GM23338 (cell line): Measurements from ENCODE around the gene AGRN. TPM values are rescaled to one million over a fixed set of nuclear protein-coding genes. Genes with fewer than 3 reads are reported as not detected.
"Not testable (repeated sequence)": the region's sequence is repeated elsewhere in the genome, so short reads cannot be mapped to it uniquely, and the experiment has no call there.

Experiments
- ATAC-seq: fragments of 200-7000 bp; cut with Tn5 transposase; 3 replicates; pipeline ENCODE4 v1.9.1; 2020
- DNase-seq: peaks from one replicate; pipeline ENCODE4 v3.0.0-alpha.2; 2015; ENCODE audit warnings: low spot score
- H2AFZ ChIP-seq: fragments of 200-600 bp; sonication (generic); 2 replicates; pipeline ENCODE4 v1.8.0; 2016; ENCODE audit warnings: antibody characterized with exemption, mild to moderate bottlenecking, moderate library complexity
- H3F3A ChIP-seq: fragments of 200-600 bp; sonication (generic); replicated peaks from 2 replicates; pipeline ENCODE4 v1.8.0; 2017; ENCODE audit warnings: antibody characterized with exemption, mixed run types, low read depth
- H3K27ac ChIP-seq: fragments of 200-600 bp; sonication (generic); 2 replicates; pipeline ENCODE4 v1.6.1; 2016; ENCODE audit warnings: low read depth
- H3K27me3 ChIP-seq: fragments of 200-600 bp; sonication (generic); 2 replicates; pipeline ENCODE4 v1.8.0; 2016; ENCODE audit warnings: mild to moderate bottlenecking, mixed run types, moderate library complexity; ENCODE audit not compliant: insufficient read depth
- H3K36me3 ChIP-seq: fragments of 200-600 bp; sonication (generic); 2 replicates; pipeline ENCODE4 v1.8.0; 2016; ENCODE audit warnings: mild to moderate bottlenecking; ENCODE audit not compliant: insufficient read depth
- H3K4me1 ChIP-seq: fragments of 200-600 bp; sonication (generic); 2 replicates; pipeline ENCODE4 v1.8.0; 2016; ENCODE audit warnings: mild to moderate bottlenecking, moderate library complexity; ENCODE audit not compliant: insufficient read depth
- H3K4me2 ChIP-seq: fragments of 200-600 bp; sonication (generic); 2 replicates; pipeline ENCODE4 v1.7.1; 2017; ENCODE audit warnings: mixed run types
- H3K4me3 ChIP-seq: fragments of 200-600 bp; sonication (generic); 2 replicates; pipeline ENCODE4 v1.6.1; 2016; ENCODE audit warnings: mixed run types
- H3K79me2 ChIP-seq: fragments of 200-600 bp; sonication (generic); replicated peaks from 2 replicates; pipeline ENCODE4 v1.8.0; 2017; ENCODE audit warnings: mild to moderate bottlenecking; ENCODE audit not compliant: insufficient read depth
- H3K9me2 ChIP-seq: fragments of 200-600 bp; sonication (generic); 2 replicates; pipeline ENCODE4 v1.8.0; 2017; ENCODE audit not compliant: insufficient read depth
- H4K20me1 ChIP-seq: fragments of 200-600 bp; sonication (generic); replicated peaks from 2 replicates; pipeline ENCODE4 v1.8.0; 2017; ENCODE audit warnings: mild to moderate bottlenecking; ENCODE audit not compliant: insufficient read depth
- H3K27ac Mint-ChIP-seq: 2 replicates; pipeline ENCODE4 v1.8.0; 2020; ENCODE audit warnings: inconsistent platforms, mild to moderate bottlenecking, moderate library complexity, mixed read lengths
- H3K27me3 Mint-ChIP-seq: 3 replicates; pipeline ENCODE4 v1.8.0; 2022; ENCODE audit warnings: low read depth, mild to moderate bottlenecking, moderate library complexity, mixed read lengths, inconsistent platforms; ENCODE audit not compliant: insufficient read depth, poor library complexity
- H3K36me3 Mint-ChIP-seq: 3 replicates; pipeline ENCODE4 v1.8.0; 2021; ENCODE audit warnings: low read depth, mild to moderate bottlenecking, inconsistent platforms, moderate library complexity, mixed read lengths
- H3K4me1 Mint-ChIP-seq: 3 replicates; pipeline ENCODE4 v1.8.0; 2020; ENCODE audit warnings: mild to moderate bottlenecking, inconsistent platforms, mixed read lengths
- H3K4me3 Mint-ChIP-seq: 3 replicates; pipeline ENCODE4 v1.8.0; 2021; ENCODE audit warnings: moderate library complexity, mild to moderate bottlenecking, inconsistent platforms, mixed read lengths
- H3K9me3 Mint-ChIP-seq: 3 replicates; pipeline ENCODE4 v1.8.0; 2020; ENCODE audit warnings: moderate library complexity, mild to moderate bottlenecking, inconsistent platforms, mixed read lengths
- EZH2 ChIP-seq: fragments of 200-600 bp; sonication (generic); IDR thresholded peaks from one replicate; pipeline ENCODE4 v1.8.0; 2017; ENCODE audit warnings: antibody characterized with exemption, mild to moderate bottlenecking, low read depth; ENCODE audit not compliant: unreplicated experiment
- JUNB ChIP-seq: IDR thresholded peaks from one replicate; pipeline ENCODE4 v1.6.1; 2016; ENCODE audit warnings: antibody characterized with exemption; ENCODE audit not compliant: unreplicated experiment
- NANOG ChIP-seq: IDR thresholded peaks from 2 replicates; pipeline ENCODE4 v1.6.1; 2016; ENCODE audit warnings: antibody characterized with exemption, borderline replicate concordance
- STAT1 ChIP-seq: IDR thresholded peaks from one replicate; pipeline ENCODE4 v1.6.1; 2016; ENCODE audit warnings: antibody characterized with exemption; ENCODE audit not compliant: unreplicated experiment
- ZNF114 ChIP-seq: fragments of 250-450 bp; sonication (Bioruptor Pico); IDR thresholded peaks from 2 replicates; pipeline ENCODE4 v1.5.0; 2020; ENCODE audit warnings: mild to moderate bottlenecking, moderate library complexity
- ZNF331 ChIP-seq: fragments of 250-450 bp; sonication (Bioruptor Pico); IDR thresholded peaks from 2 replicates; pipeline ENCODE4 v1.5.0; 2020; ENCODE audit warnings: low read depth, mild to moderate bottlenecking, moderate library complexity
- polyA plus RNA-seq: library from polyadenylated mRNA; unstranded; fragments of >200 nt; fragmentation: Nextera tagmentation; extraction: Ambion mirVana; gene quantifications from 2 replicates; pipeline ENCODE4 v1.2.1, GENCODE V29; 2016
- total RNA-seq: library from RNA; depleted of rRNA; stranded (reverse); fragments of >200 nt; shearing (Covaris generic); gene quantifications from 2 replicates; pipeline ENCODE4 v1.2.3, GENCODE V29; 2014
- TF ChIP-seq, protein P1 (sequence below): IDR thresholded peaks from one replicate; pipeline ENCODE4 v1.6.1; 2018; ENCODE audit warnings: antibody characterized with exemption; ENCODE audit not compliant: unreplicated experiment
- TF ChIP-seq, protein P2 (sequence below): fragments of 250-450 bp; sonication (Bioruptor Pico); IDR thresholded peaks from 2 replicates; pipeline ENCODE4 v1.5.0; 2020; ENCODE audit warnings: mild to moderate bottlenecking, moderate library complexity

AGRN gene
- total and polyA plus RNA-seq, 2 experiments from 2014 or later, result 12.3 to 185 TPM

- TF ChIP-seq, protein P1, sequence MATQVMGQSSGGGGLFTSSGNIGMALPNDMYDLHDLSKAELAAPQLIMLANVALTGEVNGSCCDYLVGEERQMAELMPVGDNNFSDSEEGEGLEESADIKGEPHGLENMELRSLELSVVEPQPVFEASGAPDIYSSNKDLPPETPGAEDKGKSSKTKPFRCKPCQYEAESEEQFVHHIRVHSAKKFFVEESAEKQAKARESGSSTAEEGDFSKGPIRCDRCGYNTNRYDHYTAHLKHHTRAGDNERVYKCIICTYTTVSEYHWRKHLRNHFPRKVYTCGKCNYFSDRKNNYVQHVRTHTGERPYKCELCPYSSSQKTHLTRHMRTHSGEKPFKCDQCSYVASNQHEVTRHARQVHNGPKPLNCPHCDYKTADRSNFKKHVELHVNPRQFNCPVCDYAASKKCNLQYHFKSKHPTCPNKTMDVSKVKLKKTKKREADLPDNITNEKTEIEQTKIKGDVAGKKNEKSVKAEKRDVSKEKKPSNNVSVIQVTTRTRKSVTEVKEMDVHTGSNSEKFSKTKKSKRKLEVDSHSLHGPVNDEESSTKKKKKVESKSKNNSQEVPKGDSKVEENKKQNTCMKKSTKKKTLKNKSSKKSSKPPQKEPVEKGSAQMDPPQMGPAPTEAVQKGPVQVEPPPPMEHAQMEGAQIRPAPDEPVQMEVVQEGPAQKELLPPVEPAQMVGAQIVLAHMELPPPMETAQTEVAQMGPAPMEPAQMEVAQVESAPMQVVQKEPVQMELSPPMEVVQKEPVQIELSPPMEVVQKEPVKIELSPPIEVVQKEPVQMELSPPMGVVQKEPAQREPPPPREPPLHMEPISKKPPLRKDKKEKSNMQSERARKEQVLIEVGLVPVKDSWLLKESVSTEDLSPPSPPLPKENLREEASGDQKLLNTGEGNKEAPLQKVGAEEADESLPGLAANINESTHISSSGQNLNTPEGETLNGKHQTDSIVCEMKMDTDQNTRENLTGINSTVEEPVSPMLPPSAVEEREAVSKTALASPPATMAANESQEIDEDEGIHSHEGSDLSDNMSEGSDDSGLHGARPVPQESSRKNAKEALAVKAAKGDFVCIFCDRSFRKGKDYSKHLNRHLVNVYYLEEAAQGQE, result no peak
- TF ChIP-seq STAT1, result no peak
- TF ChIP-seq JUNB, result no peak
- TF ChIP-seq, protein P2, sequence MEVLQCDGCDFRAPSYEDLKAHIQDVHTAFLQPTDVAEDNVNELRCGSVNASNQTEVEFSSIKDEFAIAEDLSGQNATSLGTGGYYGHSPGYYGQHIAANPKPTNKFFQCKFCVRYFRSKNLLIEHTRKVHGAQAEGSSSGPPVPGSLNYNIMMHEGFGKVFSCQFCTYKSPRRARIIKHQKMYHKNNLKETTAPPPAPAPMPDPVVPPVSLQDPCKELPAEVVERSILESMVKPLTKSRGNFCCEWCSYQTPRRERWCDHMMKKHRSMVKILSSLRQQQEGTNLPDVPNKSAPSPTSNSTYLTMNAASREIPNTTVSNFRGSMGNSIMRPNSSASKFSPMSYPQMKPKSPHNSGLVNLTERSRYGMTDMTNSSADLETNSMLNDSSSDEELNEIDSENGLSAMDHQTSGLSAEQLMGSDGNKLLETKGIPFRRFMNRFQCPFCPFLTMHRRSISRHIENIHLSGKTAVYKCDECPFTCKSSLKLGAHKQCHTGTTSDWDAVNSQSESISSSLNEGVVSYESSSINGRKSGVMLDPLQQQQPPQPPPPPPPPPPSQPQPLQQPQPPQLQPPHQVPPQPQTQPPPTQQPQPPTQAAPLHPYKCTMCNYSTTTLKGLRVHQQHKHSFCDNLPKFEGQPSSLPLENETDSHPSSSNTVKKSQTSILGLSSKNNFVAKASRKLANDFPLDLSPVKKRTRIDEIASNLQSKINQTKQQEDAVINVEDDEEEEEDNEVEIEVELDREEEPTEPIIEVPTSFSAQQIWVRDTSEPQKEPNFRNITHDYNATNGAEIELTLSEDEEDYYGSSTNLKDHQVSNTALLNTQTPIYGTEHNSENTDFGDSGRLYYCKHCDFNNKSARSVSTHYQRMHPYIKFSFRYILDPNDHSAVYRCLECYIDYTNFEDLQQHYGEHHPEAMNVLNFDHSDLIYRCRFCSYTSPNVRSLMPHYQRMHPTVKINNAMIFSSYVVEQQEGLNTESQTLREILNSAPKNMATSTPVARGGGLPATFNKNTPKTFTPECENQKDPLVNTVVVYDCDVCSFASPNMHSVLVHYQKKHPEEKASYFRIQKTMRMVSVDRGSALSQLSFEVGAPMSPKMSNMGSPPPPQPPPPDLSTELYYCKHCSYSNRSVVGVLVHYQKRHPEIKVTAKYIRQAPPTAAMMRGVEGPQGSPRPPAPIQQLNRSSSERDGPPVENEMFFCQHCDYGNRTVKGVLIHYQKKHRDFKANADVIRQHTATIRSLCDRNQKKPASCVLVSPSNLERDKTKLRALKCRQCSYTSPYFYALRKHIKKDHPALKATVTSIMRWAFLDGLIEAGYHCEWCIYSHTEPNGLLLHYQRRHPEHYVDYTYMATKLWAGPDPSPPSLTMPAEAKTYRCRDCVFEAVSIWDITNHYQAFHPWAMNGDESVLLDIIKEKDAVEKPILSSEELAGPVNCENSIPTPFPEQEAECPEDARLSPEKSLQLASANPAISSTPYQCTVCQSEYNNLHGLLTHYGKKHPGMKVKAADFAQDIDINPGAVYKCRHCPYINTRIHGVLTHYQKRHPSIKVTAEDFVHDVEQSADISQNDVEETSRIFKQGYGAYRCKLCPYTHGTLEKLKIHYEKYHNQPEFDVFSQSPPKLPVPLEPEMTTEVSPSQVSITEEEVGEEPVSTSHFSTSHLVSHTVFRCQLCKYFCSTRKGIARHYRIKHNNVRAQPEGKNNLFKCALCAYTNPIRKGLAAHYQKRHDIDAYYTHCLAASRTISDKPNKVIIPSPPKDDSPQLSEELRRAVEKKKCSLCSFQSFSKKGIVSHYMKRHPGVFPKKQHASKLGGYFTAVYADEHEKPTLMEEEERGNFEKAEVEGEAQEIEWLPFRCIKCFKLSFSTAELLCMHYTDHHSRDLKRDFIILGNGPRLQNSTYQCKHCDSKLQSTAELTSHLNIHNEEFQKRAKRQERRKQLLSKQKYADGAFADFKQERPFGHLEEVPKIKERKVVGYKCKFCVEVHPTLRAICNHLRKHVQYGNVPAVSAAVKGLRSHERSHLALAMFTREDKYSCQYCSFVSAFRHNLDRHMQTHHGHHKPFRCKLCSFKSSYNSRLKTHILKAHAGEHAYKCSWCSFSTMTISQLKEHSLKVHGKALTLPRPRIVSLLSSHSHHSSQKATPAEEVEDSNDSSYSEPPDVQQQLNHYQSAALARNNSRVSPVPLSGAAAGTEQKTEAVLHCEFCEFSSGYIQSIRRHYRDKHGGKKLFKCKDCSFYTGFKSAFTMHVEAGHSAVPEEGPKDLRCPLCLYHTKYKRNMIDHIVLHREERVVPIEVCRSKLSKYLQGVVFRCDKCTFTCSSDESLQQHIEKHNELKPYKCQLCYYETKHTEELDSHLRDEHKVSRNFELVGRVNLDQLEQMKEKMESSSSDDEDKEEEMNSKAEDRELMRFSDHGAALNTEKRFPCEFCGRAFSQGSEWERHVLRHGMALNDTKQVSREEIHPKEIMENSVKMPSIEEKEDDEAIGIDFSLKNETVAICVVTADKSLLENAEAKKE (CRISPR knock-in tag), result no peak
- no peak for TF ChIP-seq EZH2
- TF ChIP-seq ZNF331 (CRISPR knock-in tag), result no peak
- TF ChIP-seq ZNF114 (CRISPR knock-in tag), result no peak
- no peak for TF ChIP-seq NANOG
Measured at GRCh38 chr1:1075148-1075935, 55.4 kb downstream of the AGRN start (continued).

GRCh38 chr1:1077396-1077795 is 57.5 kb downstream of the AGRN start:
- not testable (repeated sequence) for H3K27me3 ChIP-seq, H3K36me3 ChIP-seq, H3F3A ChIP-seq, H3K27ac Mint-ChIP-seq, H3K36me3 Mint-ChIP-seq, H3K9me3 Mint-ChIP-seq, ATAC-seq, DNase-seq, H3K4me2 ChIP-seq, H4K20me1 ChIP-seq, H3K4me1 Mint-ChIP-seq, H3K4me1 ChIP-seq, H2AFZ ChIP-seq, H3K9me2 ChIP-seq, H3K4me3 Mint-ChIP-seq, H3K4me3 ChIP-seq, H3K27ac ChIP-seq, H3K79me2 ChIP-seq
- peaks cover 11% of the 10 kb centered on the region for H3K27me3 Mint-ChIP-seq
